Activated CD8-positive, alpha-beta T cell treated with anti-CD3 and anti-CD28 coated beads for 36 hours (primary cell): ENCODE data around the gene KAZN. TPM values are rescaled to one million over a fixed set of nuclear protein-coding genes. Genes with fewer than 3 reads are reported as not detected.

Source experiments
- ATAC-seq: fragments of 200-7000 bp; cut with Tn5 transposase; one replicate; pipeline ENCODE4 v1.10.0; 2021; ENCODE audit warnings: mild to moderate bottlenecking, moderate library complexity
- CTCF ChIA-PET: fragments of 350-600 bp; sonication (Branson Sonifier 250); formaldehyde crosslinking; loops from one replicate; lab custom pipeline; 2021; ENCODE audit warnings: antibody characterized with exemption; lab: Charles Lee
- POLR2A ChIA-PET: fragments of 350-600 bp; sonication (Branson Sonifier 250); formaldehyde crosslinking; loops from one replicate; lab custom pipeline; 2021; ENCODE audit warnings: antibody characterized with exemption; lab: Charles Lee
- DNase-seq: peaks from one replicate; pipeline ENCODE4 v3.0.0-alpha.2; 2020
- H3K27ac Mint-ChIP-seq: one replicate; pipeline ENCODE4 v1.8.0; 2021; ENCODE audit warnings: mild to moderate bottlenecking, mixed read lengths
- H3K27me3 Mint-ChIP-seq: one replicate; pipeline ENCODE4 v1.8.0; 2021; ENCODE audit warnings: mixed read lengths
- H3K36me3 Mint-ChIP-seq: one replicate; pipeline ENCODE4 v1.8.0; 2021; ENCODE audit warnings: low read depth, mixed read lengths
- H3K4me1 Mint-ChIP-seq: one replicate; pipeline ENCODE4 v1.8.0; 2021; ENCODE audit warnings: low read depth, mixed read lengths
- H3K4me3 Mint-ChIP-seq: one replicate; pipeline ENCODE4 v1.8.0; 2021; ENCODE audit warnings: mild to moderate bottlenecking, moderate library complexity, mixed read lengths
- H3K9me3 Mint-ChIP-seq: one replicate; pipeline ENCODE4 v1.8.0; 2021; ENCODE audit warnings: mixed read lengths
- CTCF ChIP-seq: fragments of 200-600 bp; IDR thresholded peaks from one replicate; pipeline ENCODE4 v1.8.0; 2022; ENCODE audit warnings: antibody characterized with exemption, mild to moderate bottlenecking
- intact Hi-C: fragments of 100-400 bp; cut with micrococcal nuclease; formaldehyde crosslinking; loops from one replicate; pipeline ENCODE4 v1.10.0; 2022
- total RNA-seq, 2 experiments: library from RNA; stranded (reverse); gene quantifications; one replicate each; pipeline ENCODE4 v1.2.3, GENCODE V29; 2021

KAZN gene
- total RNA-seq, 2 experiments from 2014 or later, result 1.7 to 1.9 TPM

- ChIA-PET CTCF (interaction anchor here (1.0 to 1.8 kb wide), 2 partner anchors 11 to 162 kb away, joined by 3 to 10 read pairs; no protein-coding TSS in a partner anchor), POLR2A (interaction anchor here (0.6 kb wide), 1 partner anchor 207 kb away, joined by 3 read pairs; no protein-coding TSS in a partner anchor)
- TF ChIP-seq CTCF, result no peak
- Mint-ChIP-seq H3K36me3 (no peaks in the 10 kb centered on the region), H3K27me3 (peaks cover 15% of the 10 kb centered on the region), H3K9me3 (no peaks in the 10 kb centered on the region), H3K27ac (no peak overlapping the region), H3K4me1 (peaks cover 8% of the 10 kb centered on the region), H3K4me3 (no peak overlapping the region)
- ATAC-seq (no peak), DNase-seq (no peak)
- intact Hi-C loops, result no loop called here
Measured at GRCh38 chr1:15110128-15110866, 511.8 kb downstream of the KAZN start.

DNA sequence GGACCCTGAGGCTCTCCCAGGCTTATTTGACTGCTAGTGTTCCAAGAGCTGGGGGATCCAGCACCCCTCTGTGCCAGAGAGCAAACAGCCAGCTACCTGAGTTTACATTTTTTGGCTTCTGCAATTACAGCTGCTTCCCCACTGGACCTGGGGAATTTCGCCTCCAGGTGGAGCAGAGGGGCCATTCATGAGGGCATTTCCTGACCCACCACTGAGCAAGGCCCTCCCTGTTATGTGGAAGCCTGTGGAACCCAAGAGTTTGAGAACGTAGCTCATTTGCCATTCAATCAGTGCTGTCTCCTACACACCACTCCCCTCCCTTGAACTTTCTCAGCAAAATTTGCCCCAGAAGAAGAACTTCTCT, 512.4 kb downstream of the KAZN start:
- Mint-ChIP-seq H3K9me3 (no peaks in the 10 kb centered on the region), H3K4me3 (no peak overlapping the region), H3K36me3 (no peaks in the 10 kb centered on the region), H3K27me3 (peaks cover 15% of the 10 kb centered on the region), H3K4me1 (peaks cover 8% of the 10 kb centered on the region), H3K27ac (no peak overlapping the region)
- ATAC-seq, result no peak
- intact Hi-C loops, result no loop called here
- no peak for TF ChIP-seq CTCF
- DNase-seq, result no peak
- ChIA-PET POLR2A (interaction anchor here (0.6 kb wide), 1 partner anchor 207 kb away, joined by 3 read pairs; no protein-coding TSS in a partner anchor), CTCF (interaction anchor here (1.0 to 1.8 kb wide), 2 partner anchors 12 to 161 kb away, joined by 3 to 10 read pairs; no protein-coding TSS in a partner anchor)

- Mint-ChIP-seq H3K9me3 (no peaks in the 10 kb centered on the region), H3K27me3 (peaks cover 8% of the 10 kb centered on the region), H3K4me3 (no peak overlapping the region), H3K36me3 (no peaks in the 10 kb centered on the region), H3K4me1 (peaks cover 8% of the 10 kb centered on the region), H3K27ac (no peak overlapping the region)
- ChIA-PET CTCF (no interaction called here), POLR2A (interaction anchor here (1.6 kb wide), 1 partner anchor 184 kb away, joined by 4 read pairs; no protein-coding TSS in a partner anchor)
- intact Hi-C loops, result no loop called here
- no peak for TF ChIP-seq CTCF
- ATAC-seq, result no peak
- no peak for DNase-seq
Measured at GRCh38 chr1:15113146-15113545, 514.7 kb downstream of the KAZN start.

- H3K36me3 Mint-ChIP-seq, result no peaks in the 10 kb centered on the region
- H3K9me3 Mint-ChIP-seq, result no peaks in the 10 kb centered on the region
- peaks cover 7% of the 10 kb centered on the region for H3K27me3 Mint-ChIP-seq
- CTCF ChIA-PET, result interaction anchor here (0.8 to 1.5 kb wide), 4 partner anchors 14 to 190 kb away, joined by 3 to 6 read pairs (median 3); no protein-coding TSS in a partner anchor
- no peak overlapping the region for H3K4me3 Mint-ChIP-seq
- intact Hi-C loops, result no loop called here
- ATAC-seq (no peak), DNase-seq (no peak)
- POLR2A ChIA-PET, result no interaction called here
- H3K27ac Mint-ChIP-seq, result no peak overlapping the region
- no peak for TF ChIP-seq CTCF
- H3K4me1 Mint-ChIP-seq, result peaks cover 8% of the 10 kb centered on the region
Measured at GRCh38 chr1:15114884-15115283, 516.4 kb downstream of the KAZN start.
